CD4-positive, alpha-beta T cell (primary cell): ENCODE data around the gene SUSD6. TPM values are rescaled to one million over a fixed set of nuclear protein-coding genes. Genes with fewer than 3 reads are reported as not detected.

Source experiments
- ATAC-seq: fragments of 200-7000 bp; cut with Tn5 transposase; one replicate; pipeline ENCODE4 v1.10.0; 2022; ENCODE audit warnings: mild to moderate bottlenecking; ENCODE audit not compliant: poor library complexity
- CTCF ChIA-PET: fragments of 350-600 bp; sonication (Branson Sonifier 250); formaldehyde crosslinking; loops from one replicate; lab custom pipeline; 2021; ENCODE audit warnings: antibody characterized with exemption, inconsistent platforms; lab: Charles Lee
- POLR2A ChIA-PET: fragments of 350-600 bp; sonication (Branson Sonifier 250); formaldehyde crosslinking; loops from one replicate; lab custom pipeline; 2021; ENCODE audit warnings: antibody characterized with exemption, inconsistent platforms; lab: Charles Lee
- DNase-seq, 14 experiments: peaks; one replicate each; pipeline ENCODE4 v3.0.0-alpha.2; 2013 to 2020; ENCODE audit warnings: mixed read lengths in 2 of 14
- H3K27ac ChIP-seq, 2 donors: one replicate each; pipeline versions ENCODE4 v1.5.1 to v1.7.0; 2013; ENCODE audit warnings: low read length in 2 of 2, low read depth in 1 of 2, mild to moderate bottlenecking in 1 of 2
- H3K27me3 ChIP-seq, 2 experiments: 1 replicate in 1 of 2; 2 replicates in 1 of 2; pipeline versions ENCODE4 v1.6.1 to v1.7.0; 2013; ENCODE audit warnings: low read length in 2 of 2, control low read depth in 1 of 2, mild to moderate bottlenecking in 1 of 2, moderate library complexity in 1 of 2; ENCODE audit not compliant: insufficient read depth in 2 of 2, control insufficient read depth in 1 of 2
- H3K36me3 ChIP-seq: one replicate; pipeline ENCODE4 v1.6.1; 2013; ENCODE audit warnings: low read length, control low read depth; ENCODE audit not compliant: insufficient read depth
- H3K4me1 ChIP-seq: one replicate; pipeline ENCODE4 v1.6.1; 2013; ENCODE audit warnings: low read length, control low read depth; ENCODE audit not compliant: insufficient read depth
- H3K4me3 ChIP-seq: one replicate; pipeline ENCODE4 v1.5.1; 2013; ENCODE audit warnings: mild to moderate bottlenecking, low read length, moderate library complexity
- H3K9me3 ChIP-seq, 2 experiments: 1 replicate in 1 of 2; 2 replicates in 1 of 2; pipeline versions ENCODE4 v1.6.1 to v1.7.0; 2013; ENCODE audit warnings: low read length in 2 of 2, mild to moderate bottlenecking in 2 of 2, control low read depth in 1 of 2, moderate library complexity in 1 of 2; ENCODE audit not compliant: control insufficient read depth in 1 of 2, insufficient read depth in 1 of 2
- H3K27ac Mint-ChIP-seq: one replicate; pipeline ENCODE4 v1.8.0; 2020; ENCODE audit warnings: mixed read lengths
- H3K27me3 Mint-ChIP-seq: one replicate; pipeline ENCODE4 v1.8.0; 2021; ENCODE audit warnings: mixed read lengths
- H3K36me3 Mint-ChIP-seq: one replicate; pipeline ENCODE4 v1.8.0; 2021; ENCODE audit warnings: low read depth, mixed read lengths
- H3K4me1 Mint-ChIP-seq: one replicate; pipeline ENCODE4 v1.8.0; 2021; ENCODE audit warnings: low read depth, mixed read lengths
- H3K4me3 Mint-ChIP-seq: one replicate; pipeline ENCODE4 v1.8.0; 2020; ENCODE audit warnings: mild to moderate bottlenecking, mixed read lengths
- H3K9me3 Mint-ChIP-seq: one replicate; pipeline ENCODE4 v1.8.0; 2020; ENCODE audit warnings: mixed read lengths
- intact Hi-C, 2 experiments: fragments of 100-400 bp; cut with DNase I in 1 of 2; cut with micrococcal nuclease in 1 of 2; formaldehyde crosslinking; loops; one replicate each; pipeline versions ENCODE4 v1.15.1 to v1.9.0; 2023 to 2025; cut with DNase I, micrococcal nuclease
- total RNA-seq, 174 experiments: library from RNA in 2 of 174; stranded (reverse) in 2 of 174; gene quantifications; one replicate each; pipeline ENCODE4 v1.2.3 and lab custom pipeline; 2021 to 2026
- TF ChIP-seq, protein P1 (sequence below): fragments of 200-600 bp; IDR thresholded peaks from one replicate; pipeline ENCODE4 v1.8.0; 2022; ENCODE audit warnings: antibody characterized with exemption, mild to moderate bottlenecking

SUSD6 gene
- total RNA-seq, 2 experiments from 2014 or later, result 93.7 to 95.1 TPM

DNA sequence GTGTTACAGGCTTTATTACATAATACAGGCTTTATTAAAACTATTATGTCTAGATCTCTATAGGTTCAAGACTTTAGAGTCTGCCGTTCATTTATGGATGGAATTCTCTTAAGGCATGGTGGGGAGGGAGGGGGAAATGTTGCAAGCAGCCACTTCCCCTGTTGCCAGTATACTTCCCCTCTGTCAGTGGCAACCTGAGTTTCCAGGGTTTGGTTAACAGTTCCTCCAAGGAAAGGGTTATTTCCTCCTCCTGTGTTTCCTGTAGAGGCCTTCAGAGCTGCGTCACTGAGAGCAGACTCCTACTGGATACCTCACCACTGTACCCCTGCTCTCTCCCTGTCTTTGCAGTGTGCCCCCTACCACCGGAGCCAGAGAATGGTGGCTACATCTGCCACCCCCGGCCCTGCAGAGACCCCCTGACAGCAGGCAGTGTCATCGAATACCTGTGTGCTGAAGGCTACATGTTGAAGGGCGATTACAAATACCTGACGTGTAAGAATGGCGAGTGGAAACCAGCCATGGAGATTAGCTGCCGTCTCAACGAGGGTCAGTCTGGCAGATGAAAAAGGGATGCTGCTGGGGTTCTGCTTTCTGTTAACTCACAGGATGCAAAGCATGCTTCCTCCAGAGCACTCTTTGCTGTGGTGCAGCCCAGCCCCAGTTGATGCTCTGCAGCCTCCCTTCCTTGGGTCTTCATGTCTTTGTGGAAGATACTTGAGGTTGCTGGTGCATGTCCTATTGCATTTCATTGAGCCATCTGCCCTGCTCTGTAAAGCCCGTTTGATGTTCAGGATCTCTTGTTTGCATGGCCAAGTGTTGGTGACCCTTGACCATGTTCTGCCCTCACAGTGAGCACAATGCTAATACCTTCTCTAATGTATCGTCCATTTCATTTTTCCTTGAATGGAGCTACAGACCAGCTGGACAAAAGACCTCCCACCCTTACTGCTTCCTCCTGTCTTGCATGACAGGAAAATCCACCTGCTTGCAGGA, 91.9 kb downstream of the SUSD6 start:
- POLR2A ChIA-PET, result interaction anchor here (1.2 kb wide), 1 partner anchor 91 kb away, joined by 3 read pairs; no protein-coding TSS in a partner anchor
- Mint-ChIP-seq H3K27me3 (no peaks in the 10 kb centered on the region), H3K27ac (peak overlapping the region; percentile 24), H3K4me1 (peaks cover 63% of the 10 kb centered on the region), H3K36me3 (peaks cover 57% of the 10 kb centered on the region), H3K9me3 (no peaks in the 10 kb centered on the region), H3K4me3 (no peak overlapping the region)
- intact Hi-C loops, result no loop called here
- ATAC-seq (no peak), DNase-seq (peak in 2 of 14 experiments; percentile 51)
- Histone ChIP-seq H3K9me3 (no peaks in the 10 kb centered on the region), H3K27me3 (no peaks in the 10 kb centered on the region), H3K4me1 (peaks cover 43% of the 10 kb centered on the region), H3K4me3 (no peak overlapping the region), H3K27ac (peak overlapping the region in 1 of 2 donors; percentile 24), H3K36me3 (peaks cover 49% of the 10 kb centered on the region)
- TF ChIP-seq, protein P1, sequence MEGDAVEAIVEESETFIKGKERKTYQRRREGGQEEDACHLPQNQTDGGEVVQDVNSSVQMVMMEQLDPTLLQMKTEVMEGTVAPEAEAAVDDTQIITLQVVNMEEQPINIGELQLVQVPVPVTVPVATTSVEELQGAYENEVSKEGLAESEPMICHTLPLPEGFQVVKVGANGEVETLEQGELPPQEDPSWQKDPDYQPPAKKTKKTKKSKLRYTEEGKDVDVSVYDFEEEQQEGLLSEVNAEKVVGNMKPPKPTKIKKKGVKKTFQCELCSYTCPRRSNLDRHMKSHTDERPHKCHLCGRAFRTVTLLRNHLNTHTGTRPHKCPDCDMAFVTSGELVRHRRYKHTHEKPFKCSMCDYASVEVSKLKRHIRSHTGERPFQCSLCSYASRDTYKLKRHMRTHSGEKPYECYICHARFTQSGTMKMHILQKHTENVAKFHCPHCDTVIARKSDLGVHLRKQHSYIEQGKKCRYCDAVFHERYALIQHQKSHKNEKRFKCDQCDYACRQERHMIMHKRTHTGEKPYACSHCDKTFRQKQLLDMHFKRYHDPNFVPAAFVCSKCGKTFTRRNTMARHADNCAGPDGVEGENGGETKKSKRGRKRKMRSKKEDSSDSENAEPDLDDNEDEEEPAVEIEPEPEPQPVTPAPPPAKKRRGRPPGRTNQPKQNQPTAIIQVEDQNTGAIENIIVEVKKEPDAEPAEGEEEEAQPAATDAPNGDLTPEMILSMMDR, result no peak
- CTCF ChIA-PET, result interaction anchor here (0.9 kb wide), 1 partner anchor 24 kb away, joined by 3 read pairs; no protein-coding TSS in a partner anchor

DNA sequence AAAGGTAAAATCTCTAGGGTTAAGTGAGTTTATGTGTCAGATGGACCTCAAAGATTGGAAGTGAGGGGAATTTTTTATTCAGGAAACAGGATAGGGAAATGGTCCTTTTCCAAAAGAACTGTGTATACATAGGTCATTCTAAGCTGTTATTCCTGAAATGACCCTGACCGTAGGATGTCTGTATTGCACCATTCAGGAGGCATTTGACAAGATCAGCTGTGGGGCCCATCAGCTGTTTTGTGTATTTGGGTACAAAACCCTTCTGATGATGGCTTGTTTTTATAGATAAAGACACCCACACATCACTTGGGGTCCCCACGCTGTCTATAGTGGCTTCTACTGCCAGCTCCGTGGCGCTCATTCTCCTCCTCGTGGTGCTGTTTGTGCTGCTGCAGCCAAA, 92.9 kb downstream of the SUSD6 start:
- no peak overlapping the region for H3K4me3 Mint-ChIP-seq
- POLR2A ChIA-PET, result no interaction called here
- CTCF ChIA-PET, result interaction anchor here (0.9 kb wide), 1 partner anchor 23 kb away, joined by 3 read pairs; no protein-coding TSS in a partner anchor
- TF ChIP-seq, protein P1, result no peak
- no peak for DNase-seq
- H3K4me1 ChIP-seq, result peaks cover 35% of the 10 kb centered on the region
- H3K4me3 ChIP-seq, result no peak overlapping the region
- H3K9me3 Mint-ChIP-seq, result no peaks in the 10 kb centered on the region
- no peak overlapping the region for H3K27ac ChIP-seq
- peak overlapping the region; percentile 12 for H3K27ac Mint-ChIP-seq
- peaks cover 62% of the 10 kb centered on the region for H3K4me1 Mint-ChIP-seq
- intact Hi-C loops, result no loop called here
- no peaks in the 10 kb centered on the region for H3K27me3 Mint-ChIP-seq
- no peaks in the 10 kb centered on the region for H3K9me3 ChIP-seq
- no peak for ATAC-seq
- peaks cover 59% of the 10 kb centered on the region for H3K36me3 ChIP-seq
- peaks cover 67% of the 10 kb centered on the region for H3K36me3 Mint-ChIP-seq
- no peaks in the 10 kb centered on the region for H3K27me3 ChIP-seq

DNA sequence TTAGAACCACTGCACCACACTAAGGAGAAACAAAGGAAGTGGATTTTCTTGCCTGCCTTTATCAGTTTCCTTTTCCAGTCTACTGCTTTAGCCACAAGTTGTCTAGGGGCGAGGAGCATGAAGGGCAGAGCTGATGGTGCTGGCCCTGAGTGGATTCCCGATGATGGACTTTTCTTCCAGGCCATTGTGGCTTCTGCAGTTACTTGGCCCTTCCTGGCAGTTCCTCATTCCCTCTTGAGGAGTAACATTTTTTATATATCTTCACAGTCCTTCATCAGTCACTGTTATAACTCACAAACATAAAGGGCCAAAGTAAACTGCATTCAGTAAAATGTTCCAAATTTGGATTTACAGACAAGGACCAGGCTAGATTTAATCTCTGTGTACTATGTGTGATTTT, 94.3 kb downstream of the SUSD6 start:
- Histone ChIP-seq H3K27ac (no peak overlapping the region), H3K36me3 (peaks cover 73% of the 10 kb centered on the region), H3K4me1 (peaks cover 37% of the 10 kb centered on the region), H3K27me3 (no peaks in the 10 kb centered on the region), H3K9me3 (no peaks in the 10 kb centered on the region), H3K4me3 (no peak overlapping the region)
- ChIA-PET CTCF (no interaction called here), POLR2A (no interaction called here)
- TF ChIP-seq, protein P1, result no peak
- Mint-ChIP-seq H3K27me3 (no peaks in the 10 kb centered on the region), H3K4me1 (peaks cover 53% of the 10 kb centered on the region), H3K27ac (peak overlapping the region; percentile 4), H3K4me3 (no peak overlapping the region), H3K36me3 (peaks cover 81% of the 10 kb centered on the region), H3K9me3 (no peaks in the 10 kb centered on the region)
- DNase-seq, result no peak
- intact Hi-C loops, result loop anchor here in 1 of 2 experiments (5.0 kb wide), 1 partner anchor 88 kb away; no protein-coding TSS in a partner anchor
- no peak for ATAC-seq
